Activated T-helper 9 cell treated with anti-CD3 and anti-CD28 coated beads, Interleukin-2, amount 50 U/mL, for 16 hours (primary cell): ENCODE measurements around the gene PAQR9.

Source experiments
- DNase-seq: peaks from one replicate; pipeline ENCODE4 v3.0.0-alpha.2; 2020; ENCODE audit warnings: low read depth

The PAQR9 gene

GRCh38 chr3:142915636-142916035 is 47.8 kb downstream of the PAQR9 start:
- DNase-seq = no peak

DNA sequence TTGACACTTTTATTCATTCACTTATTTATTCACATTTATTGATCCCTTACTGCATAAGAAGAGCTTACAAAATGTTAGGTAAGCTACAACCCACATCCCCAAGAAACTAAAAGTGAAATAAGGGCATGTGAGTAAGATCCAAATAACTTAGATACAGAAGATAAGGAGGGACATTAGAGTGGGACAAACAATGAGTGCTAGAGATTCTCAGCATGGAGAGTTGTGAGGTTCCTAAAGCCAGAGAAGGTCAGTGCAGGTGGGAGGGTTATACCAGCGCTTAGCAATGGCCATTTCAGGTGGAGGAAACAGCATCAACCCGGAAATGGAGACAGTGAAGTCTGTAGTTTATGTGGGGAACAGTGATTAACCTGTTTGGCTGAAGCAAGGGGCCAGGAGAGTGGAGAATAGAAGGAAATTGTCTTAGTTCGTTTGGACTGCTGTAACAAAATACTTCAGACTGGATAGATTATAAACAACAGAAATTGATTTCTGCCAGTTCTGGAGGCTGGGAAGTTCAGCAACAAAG is 49.1 kb downstream of the PAQR9 start:
- DNase-seq = no peak

DNA sequence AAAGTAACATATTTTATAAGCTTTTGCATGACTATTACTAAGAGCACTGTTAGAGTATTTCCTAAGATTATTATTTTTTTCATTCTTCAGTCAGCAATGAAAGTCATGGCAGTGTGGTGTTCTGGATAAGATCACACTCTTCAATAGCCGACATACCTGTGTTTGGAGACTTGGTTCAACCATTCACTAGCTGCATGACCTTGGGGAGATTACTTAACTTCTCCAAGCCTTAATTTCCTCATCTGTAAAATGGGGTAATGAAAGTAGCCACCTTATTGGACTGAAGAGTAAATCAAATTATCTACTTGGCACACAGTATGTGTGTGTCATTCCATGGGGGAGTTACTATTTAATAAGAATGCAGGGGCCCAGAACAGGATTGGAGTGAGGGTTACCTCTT is 50.0 kb downstream of the PAQR9 start:
- DNase-seq = no peak

- no peak for DNase-seq
Measured at GRCh38 chr3:142912402-142913172, 50.9 kb downstream of the PAQR9 start.
